Embryonic facial prominence (tissue), 1 donor: ENCODE results near the gene SRF.

Experiments
- DNase-seq: peaks from one replicate; pipeline ENCODE4 v3.0.0-alpha.2; 2016; ENCODE audit errors: extremely low spot score

SRF gene

DNA sequence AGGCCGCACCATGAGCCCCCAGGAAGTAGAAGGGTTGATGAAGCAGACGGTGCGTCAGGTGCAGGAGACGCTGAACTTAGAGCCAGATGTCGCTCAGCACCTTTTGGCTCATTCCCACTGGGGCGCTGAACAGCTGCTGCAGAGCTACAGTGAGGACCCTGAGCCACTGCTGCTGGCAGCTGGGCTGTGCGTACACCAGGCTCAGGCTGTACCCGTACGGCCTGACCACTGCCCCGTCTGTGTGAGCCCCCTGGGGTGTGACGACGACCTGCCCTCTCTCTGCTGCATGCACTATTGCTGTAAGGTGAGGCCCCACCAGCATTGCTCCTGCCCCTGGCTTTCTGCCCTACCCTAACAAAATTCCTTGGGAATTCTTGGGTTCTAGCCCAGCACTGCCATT is 45.1 kb downstream of the SRF start:
- DNase-seq, result no peak

DNA sequence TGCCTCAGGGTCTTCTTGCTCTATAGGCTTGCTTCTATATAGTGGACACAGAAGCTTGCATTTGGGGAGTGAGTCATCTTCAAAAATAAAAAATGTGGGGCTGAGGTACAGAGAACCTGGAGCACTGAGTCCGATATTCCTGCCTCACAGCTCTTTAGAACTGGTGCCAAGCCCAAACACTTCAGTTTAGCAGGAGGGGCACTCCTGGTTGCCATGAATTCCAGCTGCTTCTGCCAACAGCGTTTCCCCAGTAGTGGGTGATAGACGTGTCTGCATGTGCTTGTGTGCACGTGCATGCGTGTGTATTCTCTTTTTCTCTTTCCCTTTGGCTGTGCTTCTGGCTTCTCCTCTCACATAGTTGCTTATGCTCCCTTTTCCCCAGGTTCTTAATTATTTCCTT is 46.3 kb downstream of the SRF start:
- no peak for DNase-seq

DNA sequence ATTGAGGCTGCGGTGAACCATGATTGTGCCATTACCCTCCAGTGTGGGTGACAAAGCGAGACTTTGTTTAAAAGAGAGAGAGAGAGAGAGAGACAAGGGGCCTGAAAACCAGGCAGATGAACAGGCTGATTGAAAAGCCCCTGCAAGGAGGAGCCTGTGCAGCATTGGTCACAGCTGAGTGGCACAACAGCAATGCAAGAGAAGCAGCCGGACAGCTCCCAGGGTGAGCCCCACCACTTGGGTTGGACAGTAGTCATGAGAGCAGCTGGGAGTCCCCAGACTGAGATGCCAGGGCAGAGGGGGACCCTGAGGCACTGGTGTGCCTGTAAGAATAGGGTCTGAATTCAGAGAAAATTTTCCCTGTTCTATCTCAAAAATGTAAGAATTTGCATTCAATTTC is 48.0 kb downstream of the SRF start:
- no peak for DNase-seq

- DNase-seq, result no peak
Observed at GRCh38 chr6:43219814-43220213, 48.7 kb downstream of the SRF start.

- no peak for DNase-seq
Observed at GRCh38 chr6:43220439-43220951, 49.4 kb downstream of the SRF start.

DNA sequence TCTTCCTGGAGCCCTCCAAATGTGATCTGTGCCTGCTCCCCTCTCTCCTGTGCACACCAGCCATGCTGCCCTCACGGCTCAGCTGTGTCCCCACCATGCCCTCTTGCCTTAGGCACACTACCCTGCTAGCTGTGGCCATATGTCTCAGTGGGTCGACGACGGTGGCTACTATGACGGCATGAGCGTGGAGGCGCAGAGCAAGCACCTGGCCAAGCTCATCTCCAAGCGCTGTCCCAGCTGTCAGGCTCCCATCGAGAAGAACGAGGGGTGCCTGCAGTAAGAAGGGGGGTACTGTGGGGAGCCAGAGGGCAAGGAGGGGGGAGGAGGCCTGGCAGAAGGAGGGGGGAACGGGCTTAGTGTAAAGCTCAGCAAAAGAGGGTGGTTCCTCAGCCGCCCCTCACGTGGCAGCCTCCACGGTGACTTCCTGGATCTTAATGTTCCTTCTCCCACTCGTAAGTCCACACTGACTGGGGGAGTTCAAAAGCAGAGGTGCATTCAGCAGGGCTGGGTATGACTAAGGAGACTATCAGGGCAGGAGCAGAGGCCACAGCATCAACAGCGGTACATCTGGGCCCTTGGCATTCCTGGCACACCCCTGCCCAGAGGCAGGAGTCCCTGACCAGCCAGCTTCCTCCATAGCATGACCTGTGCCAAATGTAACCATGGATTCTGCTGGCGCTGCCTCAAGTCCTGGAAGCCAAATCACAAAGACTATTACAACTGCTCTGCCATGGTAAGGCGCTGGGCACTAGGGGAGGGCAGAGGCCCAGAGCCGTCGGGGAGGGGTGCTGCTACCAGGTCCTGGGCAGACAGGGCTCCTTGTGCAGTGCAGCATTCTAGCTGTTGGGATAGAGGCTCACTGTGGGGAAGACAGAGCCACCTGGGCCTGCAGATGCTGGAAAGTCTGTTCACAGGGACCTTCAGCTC is 50.2 kb downstream of the SRF start:
- no peak for DNase-seq

- no peak for DNase-seq
Observed at GRCh38 chr6:43222418-43223059, 51.5 kb downstream of the SRF start.

DNA sequence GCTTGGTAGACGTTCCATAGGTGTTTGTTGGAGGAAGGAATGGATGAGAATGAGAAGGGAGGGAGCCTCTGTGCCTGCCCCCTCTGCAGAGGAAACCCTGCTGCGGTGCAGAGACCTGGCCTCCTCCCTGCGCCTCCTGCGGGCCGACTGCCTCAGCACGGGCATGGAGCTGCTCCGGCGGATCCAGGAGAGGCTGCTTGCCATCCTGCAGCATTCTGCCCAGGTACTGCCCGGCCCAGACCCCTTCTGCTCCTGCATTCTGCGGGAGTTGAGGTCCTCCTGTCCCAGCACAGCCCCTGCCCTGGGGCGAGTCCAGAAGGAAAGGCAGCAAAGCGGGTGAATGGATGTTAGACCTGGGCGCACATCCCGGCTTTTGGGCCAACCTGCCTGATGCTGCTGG is 52.1 kb downstream of the SRF start:
- DNase-seq, result no peak

DNA sequence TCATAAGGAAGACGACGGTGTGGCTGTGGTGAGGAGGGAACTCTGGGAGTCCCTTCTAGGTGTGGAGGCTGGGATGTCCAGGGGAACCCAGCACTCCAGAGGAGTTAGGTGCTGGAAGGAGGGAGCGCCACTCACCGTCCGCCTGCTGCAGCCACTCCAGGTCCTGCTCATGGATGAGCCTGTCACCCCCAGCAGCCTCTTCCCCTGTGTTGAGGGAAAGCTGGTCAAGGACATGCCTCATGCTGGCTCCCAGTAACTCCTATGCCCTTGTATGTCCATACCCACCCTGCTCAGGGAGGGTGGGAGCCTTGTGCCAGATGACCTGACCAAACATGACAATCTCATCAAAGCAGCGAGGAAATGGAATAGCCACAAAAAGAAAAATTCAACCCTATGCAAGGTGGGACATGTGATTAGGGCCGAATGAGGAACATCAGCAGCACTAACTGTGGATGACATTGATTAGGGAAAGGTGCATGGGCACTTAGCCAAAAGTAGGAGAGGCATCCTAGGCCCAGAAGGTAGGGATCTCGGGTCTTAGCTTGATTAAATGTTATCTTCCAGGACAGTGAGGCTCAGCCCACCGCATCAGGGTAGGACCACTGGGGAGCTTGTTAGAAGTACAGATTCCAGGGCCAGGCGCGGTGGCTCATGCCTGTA is 55.3 kb downstream of the SRF start:
- no peak for DNase-seq

DNA sequence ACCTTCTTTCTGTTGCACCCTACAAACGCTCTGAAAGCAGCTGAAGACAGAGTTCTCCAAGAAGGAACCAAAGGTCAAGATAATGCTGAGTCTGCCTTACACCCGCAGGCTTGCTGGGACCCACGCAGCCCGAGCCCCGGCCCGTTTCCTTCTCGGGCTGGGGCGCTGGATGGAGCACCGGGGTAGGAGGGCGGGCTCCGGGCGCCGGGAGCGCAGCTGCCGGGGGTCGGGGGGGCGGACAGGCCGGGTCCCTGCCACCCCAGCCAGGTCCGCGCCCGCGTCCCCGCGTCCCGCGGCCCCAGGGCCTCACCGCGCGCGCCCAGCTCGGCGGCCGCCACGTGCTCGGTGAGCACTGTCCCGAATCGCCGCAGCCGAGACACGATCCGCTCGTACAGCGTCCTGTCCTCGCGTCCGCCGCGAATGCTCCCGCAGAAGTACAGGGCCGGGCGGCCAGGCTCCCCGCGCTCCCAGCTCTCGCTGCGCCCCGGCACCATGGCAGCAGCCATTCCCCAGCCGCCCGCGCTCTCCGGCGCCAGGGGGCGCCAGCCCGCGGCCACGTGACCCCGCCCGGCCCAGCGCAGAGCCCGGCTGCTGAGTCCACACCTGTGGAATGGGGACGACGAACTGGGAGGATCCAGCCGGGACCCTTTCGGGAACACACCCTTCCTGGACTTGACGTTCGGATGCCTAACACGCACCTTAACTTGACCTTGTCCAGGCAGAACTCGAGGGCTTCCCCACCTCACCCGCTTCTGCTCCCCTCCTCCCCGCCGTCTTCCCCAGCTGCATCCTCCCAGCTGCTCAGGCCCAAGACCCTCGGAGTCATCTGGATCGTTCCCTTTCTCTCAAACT is 58.1 kb downstream of the SRF start, which contains the start of gene DNPH1:
Gene DNPH1 (minus strand): TSS at position 531 of the 852 bp plus-strand sequence. CDS start 25 bp downstream, at position 506.
- DNase-seq, result no peak

DNA sequence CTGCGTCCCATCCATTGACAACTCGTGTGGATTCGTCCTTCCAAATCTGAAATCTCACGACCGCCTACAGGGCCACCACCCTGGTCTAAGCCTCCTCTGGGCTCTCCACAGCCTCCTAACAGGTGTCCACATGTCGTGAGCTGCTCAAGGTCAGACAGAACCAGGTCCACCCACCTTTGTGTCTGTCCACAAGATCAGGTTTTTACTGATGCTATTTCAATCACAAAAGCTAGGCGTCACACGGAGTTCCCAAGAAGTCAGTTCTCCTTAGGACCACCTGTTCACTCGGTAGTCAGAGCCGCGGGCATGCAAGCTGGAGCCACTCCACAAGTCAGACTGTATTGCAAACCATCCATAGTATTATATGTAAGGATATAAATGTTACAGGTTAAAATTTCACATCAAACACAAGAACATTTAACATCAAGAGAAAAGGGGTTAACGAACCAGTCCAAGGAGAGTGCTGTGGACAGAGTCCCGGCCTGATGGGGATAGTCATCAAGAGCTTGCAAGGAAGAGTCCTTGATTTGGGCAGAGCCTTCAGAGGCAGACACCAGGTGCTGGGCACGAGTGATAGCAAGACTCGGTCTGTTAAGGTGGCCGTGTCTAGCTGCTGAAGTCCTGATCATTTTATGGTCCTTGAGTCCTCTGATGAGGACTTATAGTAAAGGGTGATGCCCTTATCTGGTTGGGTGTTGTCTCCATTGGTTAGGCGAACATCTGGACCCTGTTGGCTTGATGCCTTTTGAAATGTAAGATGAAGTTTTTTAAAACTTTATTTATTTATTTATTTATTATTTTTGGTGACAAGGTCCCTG is 58.9 kb downstream of the SRF start:
- no peak for DNase-seq

DNA sequence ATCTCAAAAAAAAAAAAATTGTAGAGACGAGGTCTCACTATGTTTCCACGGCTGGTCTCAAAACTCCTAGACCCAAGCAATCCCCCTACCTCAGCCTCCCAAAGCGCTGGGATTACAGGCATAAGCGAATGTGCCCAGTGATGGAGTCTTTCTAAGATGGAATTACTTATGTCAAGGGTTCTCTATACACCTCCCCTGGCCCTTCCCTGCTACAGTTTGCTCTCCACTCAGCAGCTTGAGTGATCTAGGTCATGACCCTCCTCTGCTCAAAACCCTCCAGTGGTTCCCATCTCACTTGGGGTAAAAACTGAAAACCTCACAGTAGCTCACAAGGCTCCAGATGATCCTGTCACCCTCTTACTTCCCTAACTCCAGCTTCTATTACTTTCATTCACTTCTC is 60.0 kb downstream of the SRF start:
- no peak for DNase-seq
